ENCODE results near the gene SRC. TPM values are rescaled to one million over a fixed set of nuclear protein-coding genes. Genes with fewer than 3 reads are reported as not detected.

The SRC gene
- total and polyA plus RNA-seq, 2 of the 8 experiments (the other 6 are each of a cell fraction or from before 2014, with no cell fraction given): 27.6 to 28.8 TPM

DNA sequence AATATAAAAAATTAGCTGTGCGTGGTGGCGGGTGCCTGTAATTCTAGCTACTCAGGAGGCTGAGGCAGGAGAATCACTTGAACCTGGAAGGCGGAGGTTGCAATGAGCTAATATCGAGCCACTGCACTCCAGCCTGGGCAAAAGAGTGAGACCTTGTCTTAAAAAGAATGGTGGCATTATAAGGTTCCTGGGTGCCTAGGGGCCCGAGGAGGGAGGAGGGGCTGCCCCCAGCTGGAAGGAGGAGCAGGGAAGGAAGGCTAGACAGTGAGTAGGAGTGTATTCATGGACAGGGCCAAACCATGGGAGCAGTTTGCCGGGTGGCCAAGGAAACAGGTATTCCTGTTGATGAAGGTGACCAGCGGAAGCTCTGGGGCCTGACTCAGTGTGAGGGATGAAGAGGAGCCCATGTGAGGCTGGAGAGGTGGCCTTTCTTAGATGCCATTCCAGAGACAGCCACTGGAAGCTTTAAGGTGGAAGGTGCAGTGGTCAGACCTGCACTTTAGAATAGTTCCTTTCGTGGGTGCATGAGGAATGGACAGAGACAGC lies 32.3 kb upstream of the SRC start (continued):
- no peak for TF ChIP-seq EZH2 (IDR thresholded peaks at IDR 0.05; ENCODE audit: low read depth, low read length, severe bottlenecking)

All from H1 (cell line).